IMR-90 (cell line): ENCODE data around the gene RELL1. TPM values are rescaled to one million over a fixed set of nuclear protein-coding genes. Genes with fewer than 3 reads are reported as not detected.

ENCODE experiments used
- ATAC-seq: fragments of 200-7000 bp; cut with Tn5 transposase; 2 replicates; pipeline ENCODE4 v1.9.1; 2020; ENCODE audit warnings: low read depth, mild to moderate bottlenecking, moderate library complexity
- BruUV-seq: library from RNA; stranded (reverse); fragments of 400-500 nt; replicated peaks from 2 replicates; lab custom pipeline; 2021; lab: Mats Ljungman, UMichigan
- CTCF ChIA-PET: fragments of 300-600 bp; formaldehyde crosslinking; extraction: SDS; loops from one replicate; lab custom pipeline; 2021; ENCODE audit warnings: antibody characterized with exemption; lab: Yijun Ruan, JAX
- POLR2A ChIA-PET: fragments of 300-600 bp; sonication (Branson Sonifier 250); formaldehyde crosslinking; loops from one replicate; lab custom pipeline; 2022; ENCODE audit warnings: antibody characterized with exemption; ENCODE audit not compliant: unreplicated experiment; lab: Charles Lee
- DNase-seq: peaks from one replicate; pipeline ENCODE4 v3.0.0; 2013
- H2AFZ ChIP-seq: replicated peaks from 2 replicates; pipeline ENCODE3; 2013; ENCODE audit warnings: low read length, mild to moderate bottlenecking; ENCODE audit not compliant: poor library complexity
- H2AK5ac ChIP-seq: 2 replicates; pipeline ENCODE4 v1.6.1; 2013; ENCODE audit warnings: low read depth, low read length, inconsistent platforms
- H2AK9ac ChIP-seq: replicated peaks from 2 replicates; pipeline ENCODE3; 2013; ENCODE audit warnings: mild to moderate bottlenecking, low read depth, low read length, moderate library complexity; ENCODE audit not compliant: poor library complexity
- H2BK120ac ChIP-seq: 2 replicates; pipeline ENCODE4 v1.6.1; 2013; ENCODE audit warnings: low read depth, low read length, inconsistent platforms
- H2BK15ac ChIP-seq: 3 replicates; pipeline ENCODE4 v1.6.1; 2013; ENCODE audit warnings: low read depth, low read length, inconsistent platforms
- H2BK20ac ChIP-seq: 2 replicates; pipeline ENCODE4 v1.6.1; 2013; ENCODE audit warnings: low read depth, mild to moderate bottlenecking, inconsistent platforms, low read length, moderate library complexity
- H2BK5ac ChIP-seq: 2 replicates; pipeline ENCODE4 v1.6.1; 2013; ENCODE audit warnings: mild to moderate bottlenecking, low read depth, low read length, inconsistent platforms; ENCODE audit not compliant: poor library complexity, severe bottlenecking
- H3K14ac ChIP-seq: replicated peaks from 2 replicates; pipeline ENCODE4 v1.6.1; 2013; ENCODE audit warnings: low read depth, low read length, inconsistent platforms
- H3K18ac ChIP-seq: 2 replicates; pipeline ENCODE4 v1.6.1; 2013; ENCODE audit warnings: low read depth, low read length, control low read depth
- H3K23ac ChIP-seq: 2 replicates; pipeline ENCODE4 v1.6.1; 2013; ENCODE audit warnings: low read depth, low read length, inconsistent platforms
- H3K27ac ChIP-seq: 2 replicates; pipeline ENCODE4 v1.5.1; 2013; ENCODE audit warnings: mild to moderate bottlenecking, control low read depth, low read length; ENCODE audit not compliant: insufficient read depth
- H3K27me3 ChIP-seq: 2 replicates; pipeline ENCODE4 v1.6.1; 2013; ENCODE audit warnings: low read length; ENCODE audit not compliant: control insufficient read depth, insufficient read depth
- H3K36me3 ChIP-seq: 2 replicates; pipeline ENCODE4 v1.6.1; 2013; ENCODE audit warnings: low read length, mixed read lengths; ENCODE audit not compliant: control insufficient read depth, insufficient read depth
- H3K4ac ChIP-seq: 2 replicates; pipeline ENCODE4 v1.6.1; 2013; ENCODE audit warnings: low read depth, low read length, inconsistent platforms
- H3K4me1 ChIP-seq: 2 replicates; pipeline ENCODE4 v1.6.1; 2013; ENCODE audit warnings: low read length, mixed read lengths; ENCODE audit not compliant: control insufficient read depth, insufficient read depth
- H3K4me2 ChIP-seq: 2 replicates; pipeline ENCODE4 v1.6.1; 2013; ENCODE audit warnings: low read depth, mild to moderate bottlenecking, control low read depth, low read length, moderate library complexity
- H3K4me3 ChIP-seq: 2 replicates; pipeline ENCODE4 v1.5.1; 2013; ENCODE audit warnings: low read depth, mild to moderate bottlenecking, control low read depth, low read length, moderate library complexity; ENCODE audit not compliant: insufficient read depth
- H3K56ac ChIP-seq: 2 replicates; pipeline ENCODE4 v1.6.1; 2013; ENCODE audit warnings: low read length, inconsistent platforms; ENCODE audit not compliant: insufficient read depth; ENCODE audit errors: extremely low read depth
- H3K79me1 ChIP-seq, 2 experiments: 2 replicates each; pipeline ENCODE4 v1.6.1; 2013; ENCODE audit warnings: low read length in 2 of 2, inconsistent platforms in 1 of 2, low read depth in 1 of 2
- H3K9ac ChIP-seq: 2 replicates; pipeline ENCODE4 v1.6.1; 2013; ENCODE audit warnings: low read depth, low read length, control low read depth
- H3K9me1 ChIP-seq: 2 replicates; pipeline ENCODE4 v1.6.1; 2013; ENCODE audit warnings: low read length, inconsistent platforms; ENCODE audit not compliant: insufficient read depth
- H3K9me3 ChIP-seq: 2 replicates; pipeline ENCODE4 v1.6.1; 2013; ENCODE audit warnings: low read length; ENCODE audit not compliant: control insufficient read depth, insufficient read depth
- H4K20me1 ChIP-seq: 2 replicates; pipeline ENCODE4 v1.6.1; 2013; ENCODE audit warnings: low read length, inconsistent platforms; ENCODE audit not compliant: insufficient read depth
- H4K5ac ChIP-seq: 2 replicates; pipeline ENCODE4 v1.6.1; 2013; ENCODE audit warnings: mild to moderate bottlenecking, low read depth, low read length, control low read depth
- H4K8ac ChIP-seq, 2 experiments: 2 replicates each; pipeline ENCODE4 v1.6.1; 2013; ENCODE audit warnings: low read depth in 2 of 2, low read length in 2 of 2, control low read depth in 1 of 2, inconsistent platforms in 1 of 2
- H4K91ac ChIP-seq: 2 replicates; pipeline ENCODE4 v1.6.1; 2013; ENCODE audit warnings: low read depth, low read length, inconsistent platforms; ENCODE audit not compliant: insufficient read depth
- BHLHE40 ChIP-seq: fragments of 150-350 bp; IDR thresholded peaks from 2 replicates; pipeline ENCODE4 v1.6.1; 2016; ENCODE audit warnings: mild to moderate bottlenecking, low read depth, low read length
- CEBPB ChIP-seq: IDR thresholded peaks from 2 replicates; pipeline ENCODE4 v1.6.1; 2012; ENCODE audit warnings: low read depth, low read length, improper control_type of control experiment
- CHD1 ChIP-seq: IDR thresholded peaks from 2 replicates; pipeline ENCODE4 v1.6.1; 2012; ENCODE audit warnings: low read depth, low read length, improper control_type of control experiment
- CTCF ChIP-seq: conservative IDR thresholded peaks from 2 replicates; pipeline ENCODE4 v1.5.1; 2012; ENCODE audit warnings: mild to moderate bottlenecking, low read depth, low read length, improper control_type of control experiment
- FOS ChIP-seq: fragments of 150-350 bp; IDR thresholded peaks from 2 replicates; pipeline ENCODE4 v1.6.1; 2016; ENCODE audit warnings: low read depth, low read length
- MAFK ChIP-seq: IDR thresholded peaks from 2 replicates; pipeline ENCODE4 v1.6.1; 2012; ENCODE audit warnings: low read depth, low read length, improper control_type of control experiment
- MAZ ChIP-seq: IDR thresholded peaks from 2 replicates; pipeline ENCODE4 v1.6.1; 2012; ENCODE audit warnings: low read depth, mild to moderate bottlenecking, low read length, improper control_type of control experiment, moderate library complexity, borderline replicate concordance
- MXI1 ChIP-seq: IDR thresholded peaks from 2 replicates; pipeline ENCODE4 v1.6.1; 2012; ENCODE audit warnings: low read depth, mild to moderate bottlenecking, low read length, moderate library complexity, borderline replicate concordance
- NFE2L2 ChIP-seq: fragments of 150-350 bp; IDR thresholded peaks from 2 replicates; pipeline ENCODE4 v1.6.1; 2016; ENCODE audit warnings: low read depth, mild to moderate bottlenecking, low read length
- POLR2A ChIP-seq: IDR thresholded peaks from 2 replicates; pipeline ENCODE4 v1.6.1; 2012; ENCODE audit warnings: mild to moderate bottlenecking, low read depth, low read length
- RAD21 ChIP-seq: IDR thresholded peaks from 2 replicates; pipeline ENCODE4 v1.6.1; 2012; ENCODE audit warnings: low read length, improper control_type of control experiment
- RCOR1 ChIP-seq: IDR thresholded peaks from 2 replicates; pipeline ENCODE4 v1.6.1; 2012; ENCODE audit warnings: mild to moderate bottlenecking, low read length, improper control_type of control experiment; ENCODE audit not compliant: insufficient replicate concordance
- RFX5 ChIP-seq: IDR thresholded peaks from 2 replicates; pipeline ENCODE4 v1.8.0; 2012; ENCODE audit warnings: low read depth, mild to moderate bottlenecking, low read length, moderate library complexity
- SMC3 ChIP-seq: fragments of 150-350 bp; IDR thresholded peaks from 2 replicates; pipeline ENCODE4 v1.6.1; 2016; ENCODE audit warnings: low read depth, mild to moderate bottlenecking, antibody characterized with exemption, low read length, moderate library complexity
- USF2 ChIP-seq: fragments of 150-350 bp; IDR thresholded peaks from 2 replicates; pipeline ENCODE4 v1.6.1; 2017; ENCODE audit warnings: mild to moderate bottlenecking, antibody characterized with exemption, low read length, low read depth
- WGBS, 2 experiments: methylation state at CpG; one replicate each; pipeline versions ENCODE4 v1.1.5 to v1.1.7; 2013; ENCODE audit warnings: missing lambda C conversion rate in 2 of 2; ENCODE audit not compliant: insufficient read length in 1 of 2; ENCODE audit errors: extremely low coverage in 2 of 2; 5-methylcytosine and 5-hydroxymethylcytosine counted together
- dilution Hi-C: fragments of 300-500 bp; cut with HindIII; formaldehyde crosslinking; loops from one replicate; pipeline ENCODE4 v1.14.3; 2018; ENCODE audit warnings: low sequenced_read_pairs; ENCODE audit not compliant: unreplicated experiment
- in situ Hi-C: fragments of 300-500 bp; cut with MboI; formaldehyde crosslinking; loops from 3 replicates; pipeline ENCODE4 v1.14.3; 2019; ENCODE audit warnings: low sequenced_read_pairs, inconsistent platforms, mixed read lengths
- intact Hi-C: fragments of 100-400 bp; cut with micrococcal nuclease; formaldehyde crosslinking; loops from 2 replicates; pipeline ENCODE4 v1.10.0; 2022
- polyA plus RNA-seq, 3 experiments: library from polyadenylated mRNA; depleted of rRNA; stranded (reverse); fragments of >200 nt; gene quantifications; 2 replicates each; pipeline ENCODE4 v1.2.3, GENCODE V29; 2012; ENCODE audit warnings: low replicate concordance in 1 of 3
- total RNA-seq: library from RNA; depleted of rRNA; stranded (reverse); fragments of >200 nt; gene quantifications from 2 replicates; pipeline ENCODE4 v1.2.3, GENCODE V29; 2012
- TF ChIP-seq, protein P1 (sequence below): fragments of 150-350 bp; IDR thresholded peaks from 2 replicates; pipeline ENCODE4 v1.6.1; 2016; ENCODE audit warnings: low read depth, mild to moderate bottlenecking, low read length, moderate library complexity, borderline replicate concordance

RELL1 gene
- total and polyA plus RNA-seq, 2 of the 4 experiments (the other 2 are of a cell fraction): 6.8 to 39.6 TPM

GRCh38 chr4:37615720-37616063, 70.5 kb downstream of the RELL1 start:
- H2AK9ac ChIP-seq: no peak overlapping the region
- TF ChIP-seq BHLHE40: no peak
- no peak for TF ChIP-seq POLR2A
- no peak for TF ChIP-seq FOS
- TF ChIP-seq MXI1: no peak
- TF ChIP-seq RAD21: no peak
- no peak for TF ChIP-seq MAFK
- no peak for TF ChIP-seq RCOR1
- no peak for TF ChIP-seq USF2
- no peak for TF ChIP-seq MAZ
- TF ChIP-seq CEBPB: no peak
- TF ChIP-seq RFX5: no peak
- TF ChIP-seq SMC3: no peak
- TF ChIP-seq, protein P1, sequence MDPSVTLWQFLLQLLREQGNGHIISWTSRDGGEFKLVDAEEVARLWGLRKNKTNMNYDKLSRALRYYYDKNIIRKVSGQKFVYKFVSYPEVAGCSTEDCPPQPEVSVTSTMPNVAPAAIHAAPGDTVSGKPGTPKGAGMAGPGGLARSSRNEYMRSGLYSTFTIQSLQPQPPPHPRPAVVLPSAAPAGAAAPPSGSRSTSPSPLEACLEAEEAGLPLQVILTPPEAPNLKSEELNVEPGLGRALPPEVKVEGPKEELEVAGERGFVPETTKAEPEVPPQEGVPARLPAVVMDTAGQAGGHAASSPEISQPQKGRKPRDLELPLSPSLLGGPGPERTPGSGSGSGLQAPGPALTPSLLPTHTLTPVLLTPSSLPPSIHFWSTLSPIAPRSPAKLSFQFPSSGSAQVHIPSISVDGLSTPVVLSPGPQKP: no peak
- TF ChIP-seq NFE2L2: no peak
- no peak for TF ChIP-seq CTCF
- TF ChIP-seq CHD1: no peak
- no peak overlapping the region for H4K8ac ChIP-seq
- H3K23ac ChIP-seq: no peak overlapping the region
- ATAC-seq (no peak), DNase-seq (no peak)
- ChIA-PET POLR2A (no interaction called here), CTCF (interaction anchor here (0.5 kb wide), 1 partner anchor 1891 kb away, joined by 3 read pairs; no protein-coding TSS in a partner anchor)
- no peak overlapping the region for H4K91ac ChIP-seq
- no peak overlapping the region for H3K18ac ChIP-seq
- no CpG with 5 or more reads among the region's 3 CpGs for WGBS, 2 experiments
- in situ Hi-C loops: no loop called here
- no peaks in the 10 kb centered on the region; the same call in 1 of the 2 replicates for H3K9me1 ChIP-seq
- no peak overlapping the region for H2AK5ac ChIP-seq
- intact Hi-C loops: no loop called here
- no peaks in the 10 kb centered on the region for H3K9me3 ChIP-seq
- H3K4me2 ChIP-seq: no peak overlapping the region
- no peak overlapping the region for H4K5ac ChIP-seq
- H3K27ac ChIP-seq: no peak overlapping the region
- no peaks in the 10 kb centered on the region for H3K27me3 ChIP-seq
- H3K79me1 ChIP-seq: peaks cover 0 to 4% of the 10 kb centered on the region in 2 experiments; a peak in 2 of 4 replicates
- H2BK15ac ChIP-seq: no peak overlapping the region
- no peak overlapping the region for H2BK120ac ChIP-seq
- no peaks in the 10 kb centered on the region for H4K20me1 ChIP-seq
- H2BK20ac ChIP-seq: no peak overlapping the region
- no peak overlapping the region for H3K56ac ChIP-seq
- dilution Hi-C loops: no loop called here
- no TSS peak for BruUV-seq
- H3K14ac ChIP-seq: no peak overlapping the region
- peaks cover 3% of the 10 kb centered on the region; the same call in 1 of the 2 replicates for H3K36me3 ChIP-seq
- no peak overlapping the region for H3K9ac ChIP-seq
- no peak overlapping the region for H2BK5ac ChIP-seq
- H3K4me3 ChIP-seq: no peak overlapping the region
- no peaks in the 10 kb centered on the region for H3K4me1 ChIP-seq
- no peak overlapping the region for H3K4ac ChIP-seq
- H2AFZ ChIP-seq: no peak overlapping the region
